Esophagus muscularis mucosa (tissue), 3 donors: ENCODE data around the gene CNTFR.

Source experiments
- POLR2A ChIP-seq: fragments of 450-650 bp; IDR thresholded peaks from one replicate; pipeline ENCODE4 v1.6.1; 2017; ENCODE audit warnings: antibody characterized with exemption, moderate library complexity, mild to moderate bottlenecking, low read depth
- TF ChIP-seq, protein P1 (sequence below), 3 experiments: fragments of 200-600 bp in 2 of 3; fragments of 450-650 bp in 1 of 3; sonication (generic) in 2 of 3; IDR thresholded peaks; one replicate each; pipeline ENCODE4 v1.5.1; 2017 to 2019; ENCODE audit warnings: antibody characterized with exemption in 3 of 3, mild to moderate bottlenecking in 2 of 3, moderate library complexity in 1 of 3

DNA sequence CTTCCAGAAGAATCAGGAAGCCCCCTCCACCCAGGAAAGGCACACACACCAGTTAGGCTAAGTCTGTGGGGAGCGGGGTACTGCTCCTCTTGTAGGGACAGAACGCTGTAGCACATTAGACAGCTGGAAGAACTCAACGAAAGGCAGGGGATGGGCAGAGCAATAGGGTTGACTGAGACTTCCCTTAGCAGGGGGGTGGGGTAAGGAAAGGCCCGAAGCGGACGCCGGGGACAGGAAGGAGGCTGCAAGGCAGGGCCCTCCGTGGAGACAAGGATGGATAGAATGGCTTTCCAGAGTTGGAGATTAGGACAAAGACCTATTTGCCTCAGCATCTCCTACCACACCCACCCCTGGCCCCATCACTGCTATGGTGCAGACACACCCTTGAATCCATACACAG lies 14.3 kb downstream of the CNTFR start:
- TF ChIP-seq, protein P1, sequence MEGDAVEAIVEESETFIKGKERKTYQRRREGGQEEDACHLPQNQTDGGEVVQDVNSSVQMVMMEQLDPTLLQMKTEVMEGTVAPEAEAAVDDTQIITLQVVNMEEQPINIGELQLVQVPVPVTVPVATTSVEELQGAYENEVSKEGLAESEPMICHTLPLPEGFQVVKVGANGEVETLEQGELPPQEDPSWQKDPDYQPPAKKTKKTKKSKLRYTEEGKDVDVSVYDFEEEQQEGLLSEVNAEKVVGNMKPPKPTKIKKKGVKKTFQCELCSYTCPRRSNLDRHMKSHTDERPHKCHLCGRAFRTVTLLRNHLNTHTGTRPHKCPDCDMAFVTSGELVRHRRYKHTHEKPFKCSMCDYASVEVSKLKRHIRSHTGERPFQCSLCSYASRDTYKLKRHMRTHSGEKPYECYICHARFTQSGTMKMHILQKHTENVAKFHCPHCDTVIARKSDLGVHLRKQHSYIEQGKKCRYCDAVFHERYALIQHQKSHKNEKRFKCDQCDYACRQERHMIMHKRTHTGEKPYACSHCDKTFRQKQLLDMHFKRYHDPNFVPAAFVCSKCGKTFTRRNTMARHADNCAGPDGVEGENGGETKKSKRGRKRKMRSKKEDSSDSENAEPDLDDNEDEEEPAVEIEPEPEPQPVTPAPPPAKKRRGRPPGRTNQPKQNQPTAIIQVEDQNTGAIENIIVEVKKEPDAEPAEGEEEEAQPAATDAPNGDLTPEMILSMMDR (IDR thresholded peaks at IDR 0.05), result no peak
- TF ChIP-seq POLR2A, result no peak
